PC-3 (cell line): Measurements from ENCODE around the gene N4BP3.

Experiments
- EZH2 ChIP-seq: fragments of 300-600 bp; sonication (generic); IDR thresholded peaks from one replicate; pipeline ENCODE4 v1.6.1; 2017; ENCODE audit warnings: antibody characterized with exemption, mild to moderate bottlenecking, low read length; ENCODE audit not compliant: unreplicated experiment
- EZH2phosphoT487 ChIP-seq: fragments of 300-600 bp; sonication (generic); IDR thresholded peaks from 2 replicates; pipeline ENCODE4 v1.6.1; 2018; ENCODE audit warnings: mild to moderate bottlenecking, antibody characterized with exemption, low read length, borderline replicate concordance
- TF ChIP-seq, protein P1 (sequence below): fragments of 300-600 bp; sonication (generic); conservative IDR thresholded peaks from 2 replicates; pipeline ENCODE4 v1.5.1; 2017; ENCODE audit warnings: antibody characterized with exemption, low read depth, mild to moderate bottlenecking, low read length

DNA sequence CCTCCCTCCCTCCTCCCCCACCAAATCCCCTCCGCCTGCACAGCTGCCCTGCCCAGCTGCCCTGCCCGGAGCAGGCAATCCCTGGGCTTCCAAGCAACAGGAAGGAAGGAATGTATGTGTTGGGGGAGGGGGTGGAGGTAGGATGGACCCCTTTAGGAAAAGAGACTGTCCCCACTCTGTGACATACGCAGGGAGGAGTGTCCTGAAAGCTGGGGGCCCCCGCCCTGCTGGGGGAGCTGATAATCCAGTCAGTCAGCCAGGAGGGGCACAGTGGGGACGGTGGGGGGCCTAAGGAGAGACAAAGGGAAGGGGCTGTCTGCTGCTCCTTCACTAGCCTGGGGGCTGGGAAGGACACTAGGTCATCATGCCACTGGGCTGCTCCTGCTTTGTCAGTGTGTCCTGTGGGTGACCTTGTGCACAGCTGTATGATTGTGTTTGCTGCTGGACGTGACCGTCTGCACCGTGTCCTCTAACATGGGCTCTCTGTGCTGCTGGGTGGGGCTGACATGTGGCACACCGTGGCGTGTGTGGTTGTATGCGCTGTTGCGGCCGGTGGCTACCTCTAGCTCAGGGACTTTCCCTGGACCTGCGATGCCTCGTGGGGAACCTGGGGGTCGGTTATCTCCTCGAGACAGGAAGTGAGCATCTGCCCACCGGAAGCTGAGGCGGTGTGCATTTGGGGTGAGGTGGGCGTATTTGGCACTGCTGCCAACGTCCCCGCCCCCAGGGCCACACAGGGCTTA, 3.0 kb downstream of the N4BP3 start:
- TF ChIP-seq, protein P1, sequence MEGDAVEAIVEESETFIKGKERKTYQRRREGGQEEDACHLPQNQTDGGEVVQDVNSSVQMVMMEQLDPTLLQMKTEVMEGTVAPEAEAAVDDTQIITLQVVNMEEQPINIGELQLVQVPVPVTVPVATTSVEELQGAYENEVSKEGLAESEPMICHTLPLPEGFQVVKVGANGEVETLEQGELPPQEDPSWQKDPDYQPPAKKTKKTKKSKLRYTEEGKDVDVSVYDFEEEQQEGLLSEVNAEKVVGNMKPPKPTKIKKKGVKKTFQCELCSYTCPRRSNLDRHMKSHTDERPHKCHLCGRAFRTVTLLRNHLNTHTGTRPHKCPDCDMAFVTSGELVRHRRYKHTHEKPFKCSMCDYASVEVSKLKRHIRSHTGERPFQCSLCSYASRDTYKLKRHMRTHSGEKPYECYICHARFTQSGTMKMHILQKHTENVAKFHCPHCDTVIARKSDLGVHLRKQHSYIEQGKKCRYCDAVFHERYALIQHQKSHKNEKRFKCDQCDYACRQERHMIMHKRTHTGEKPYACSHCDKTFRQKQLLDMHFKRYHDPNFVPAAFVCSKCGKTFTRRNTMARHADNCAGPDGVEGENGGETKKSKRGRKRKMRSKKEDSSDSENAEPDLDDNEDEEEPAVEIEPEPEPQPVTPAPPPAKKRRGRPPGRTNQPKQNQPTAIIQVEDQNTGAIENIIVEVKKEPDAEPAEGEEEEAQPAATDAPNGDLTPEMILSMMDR, result no peak
- TF ChIP-seq EZH2 (no peak), EZH2phosphoT487 (no peak)
